OCI-LY3 (cell line): Measurements from ENCODE around the gene IPO9.
"Not testable (repeated sequence)": the region's sequence is repeated elsewhere in the genome, so short reads cannot be mapped to it uniquely, and the experiment has no call there.

ENCODE experiments used
- H2AFZ ChIP-seq: fragments of 200-600, 300-600 bp; shearing (Covaris generic); 2 replicates; pipeline ENCODE4 v1.6.0; 2014; ENCODE audit warnings: antibody characterized with exemption, low read depth, low read length
- H3K27ac ChIP-seq: fragments of 200-600, 300-600 bp; sonication (generic); 2 replicates; pipeline ENCODE4 v1.5.1; 2014; ENCODE audit warnings: mild to moderate bottlenecking, low read length, moderate library complexity, mixed read lengths
- H3K27me3 ChIP-seq: fragments of 200-600, 300-600 bp; sonication (generic); 2 replicates; pipeline ENCODE4 v1.6.1; 2014; ENCODE audit warnings: low read depth, low read length, mixed read lengths
- H3K36me3 ChIP-seq: fragments of 200-600, 300-600 bp; sonication (generic); replicated peaks from 2 replicates; pipeline ENCODE3; 2014; ENCODE audit warnings: low read depth, low read length, mixed read lengths
- H3K4me1 ChIP-seq: fragments of 300-600, 200-600 bp; sonication (generic); 2 replicates; pipeline ENCODE4 v1.6.1; 2014; ENCODE audit warnings: low read length, mixed read lengths
- H3K4me2 ChIP-seq: fragments of 200-600, 300-600 bp; sonication (generic); 2 replicates; pipeline ENCODE4 v1.6.1; 2014; ENCODE audit warnings: low read length, mixed read lengths
- H3K4me3 ChIP-seq: fragments of 300-600, 200-600 bp; sonication (generic); 2 replicates; pipeline ENCODE4 v1.5.1; 2014; ENCODE audit warnings: antibody characterized with exemption, mild to moderate bottlenecking, low read length, moderate library complexity
- H3K79me2 ChIP-seq: fragments of 300-600, 200-600 bp; shearing (Covaris generic); 2 replicates; pipeline ENCODE4 v1.6.1; 2014; ENCODE audit warnings: mild to moderate bottlenecking, low read length, mixed read lengths
- H3K9ac ChIP-seq: fragments of 300-600, 200-600 bp; shearing (Covaris generic); 2 replicates; pipeline ENCODE4 v1.6.0; 2014; ENCODE audit warnings: mild to moderate bottlenecking, low read length, moderate library complexity
- H3K9me3 ChIP-seq: fragments of 200-600, 300-600 bp; shearing (Covaris generic); 2 replicates; pipeline ENCODE4 v1.6.1; 2014; ENCODE audit warnings: low read length, mixed read lengths; ENCODE audit not compliant: insufficient read depth
- H4K20me1 ChIP-seq: fragments of 200-600, 300-600 bp; sonication (generic); 2 replicates; pipeline ENCODE4 v1.6.1; 2016; ENCODE audit warnings: low read length, mixed read lengths; ENCODE audit not compliant: insufficient read depth
- EZH2phosphoT487 ChIP-seq: fragments of 200-600 bp; shearing (Covaris generic); IDR thresholded peaks from 2 replicates; pipeline ENCODE4 v1.6.1; 2018; ENCODE audit warnings: antibody characterized with exemption, mixed run types, low read depth
- TF ChIP-seq, protein P1 (sequence below): fragments of 200-600, 300-600 bp; sonication (generic); IDR thresholded peaks from 2 replicates; pipeline ENCODE4 v1.5.1; 2014; ENCODE audit warnings: antibody characterized with exemption, low read length, low read depth

The IPO9 gene

DNA sequence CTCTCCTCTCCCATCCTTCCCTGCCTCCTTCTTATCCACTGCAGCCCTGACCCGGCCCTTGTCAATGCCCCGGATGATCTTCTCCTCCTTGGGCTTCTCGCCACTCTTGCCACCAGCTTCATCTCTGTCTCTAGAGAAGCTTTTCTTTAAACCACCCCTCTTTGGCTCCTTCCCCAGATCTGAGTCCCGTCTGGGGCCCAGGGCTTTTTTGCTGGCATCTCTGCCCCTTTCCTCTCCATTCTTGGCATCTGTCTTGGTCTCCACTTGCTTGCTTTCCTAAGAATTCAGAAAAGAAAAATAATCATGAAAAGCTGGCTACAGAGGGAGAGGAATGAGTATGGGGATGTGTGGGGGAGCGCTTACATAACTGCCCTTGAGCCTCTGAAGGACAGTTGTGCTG lies 71.5 kb downstream of the IPO9 start:
- H4K20me1 ChIP-seq, result no peaks in the 10 kb centered on the region
- no peaks in the 10 kb centered on the region for H3K36me3 ChIP-seq
- H3K4me2 ChIP-seq, result no peak overlapping the region
- H3K4me3 ChIP-seq, result no peak overlapping the region
- TF ChIP-seq, protein P1, sequence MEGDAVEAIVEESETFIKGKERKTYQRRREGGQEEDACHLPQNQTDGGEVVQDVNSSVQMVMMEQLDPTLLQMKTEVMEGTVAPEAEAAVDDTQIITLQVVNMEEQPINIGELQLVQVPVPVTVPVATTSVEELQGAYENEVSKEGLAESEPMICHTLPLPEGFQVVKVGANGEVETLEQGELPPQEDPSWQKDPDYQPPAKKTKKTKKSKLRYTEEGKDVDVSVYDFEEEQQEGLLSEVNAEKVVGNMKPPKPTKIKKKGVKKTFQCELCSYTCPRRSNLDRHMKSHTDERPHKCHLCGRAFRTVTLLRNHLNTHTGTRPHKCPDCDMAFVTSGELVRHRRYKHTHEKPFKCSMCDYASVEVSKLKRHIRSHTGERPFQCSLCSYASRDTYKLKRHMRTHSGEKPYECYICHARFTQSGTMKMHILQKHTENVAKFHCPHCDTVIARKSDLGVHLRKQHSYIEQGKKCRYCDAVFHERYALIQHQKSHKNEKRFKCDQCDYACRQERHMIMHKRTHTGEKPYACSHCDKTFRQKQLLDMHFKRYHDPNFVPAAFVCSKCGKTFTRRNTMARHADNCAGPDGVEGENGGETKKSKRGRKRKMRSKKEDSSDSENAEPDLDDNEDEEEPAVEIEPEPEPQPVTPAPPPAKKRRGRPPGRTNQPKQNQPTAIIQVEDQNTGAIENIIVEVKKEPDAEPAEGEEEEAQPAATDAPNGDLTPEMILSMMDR, result no peak
- TF ChIP-seq EZH2phosphoT487, result no peak
- H3K4me1 ChIP-seq, result peaks cover 5% of the 10 kb centered on the region; the same call in 1 of the 2 replicates
- no peaks in the 10 kb centered on the region for H3K79me2 ChIP-seq
- no peak overlapping the region for H2AFZ ChIP-seq
- H3K27ac ChIP-seq, result no peak overlapping the region
- no peak overlapping the region for H3K9ac ChIP-seq
- no peaks in the 10 kb centered on the region for H3K27me3 ChIP-seq
- no peaks in the 10 kb centered on the region for H3K9me3 ChIP-seq

DNA sequence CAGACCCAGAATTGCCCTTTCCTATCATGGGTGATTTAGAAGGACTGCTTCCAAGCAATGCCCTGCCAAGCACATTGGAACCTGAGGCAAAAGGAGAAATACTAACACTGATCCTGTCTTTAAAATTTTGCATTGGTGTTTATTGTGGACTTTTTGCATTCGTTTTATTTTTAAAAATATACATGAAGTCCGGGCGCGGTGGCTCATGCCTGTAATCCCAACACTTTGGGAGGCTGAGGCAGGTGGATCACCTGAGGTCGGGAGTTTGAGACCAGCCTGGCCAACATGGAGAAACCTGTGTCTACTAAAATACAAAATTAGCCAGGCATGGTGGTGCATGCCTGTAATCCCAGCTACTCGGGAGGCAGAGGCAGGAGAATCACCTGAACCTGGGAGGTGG lies 72.1 kb downstream of the IPO9 start:
- not testable (repeated sequence) for H3K9ac ChIP-seq, H3K4me3 ChIP-seq, H3K27me3 ChIP-seq, H3K36me3 ChIP-seq, H3K27ac ChIP-seq, H3K4me1 ChIP-seq, H3K79me2 ChIP-seq, H3K4me2 ChIP-seq, H2AFZ ChIP-seq, H3K9me3 ChIP-seq, H4K20me1 ChIP-seq

DNA sequence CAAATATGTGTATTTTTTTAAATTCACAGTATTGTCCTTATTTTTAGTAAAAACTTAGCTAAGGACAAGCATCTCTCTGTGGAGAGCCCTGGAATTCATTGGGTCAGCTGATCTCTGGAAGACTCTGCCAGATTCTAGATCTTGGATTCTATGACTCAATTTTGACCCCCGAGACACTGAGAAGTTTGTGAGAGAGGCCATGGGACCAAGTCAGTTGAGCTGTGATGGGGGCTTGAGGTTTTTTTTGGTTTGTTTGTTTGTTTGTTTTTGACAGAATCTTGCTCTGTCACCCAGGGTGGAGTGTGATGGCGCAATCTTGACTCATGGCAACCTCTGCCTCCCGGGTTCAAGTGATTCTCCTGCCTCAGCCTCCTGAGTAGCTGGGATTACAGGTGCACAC lies 73.2 kb downstream of the IPO9 start:
- H3K27ac ChIP-seq, result no peak overlapping the region
- H3K4me1 ChIP-seq, result no peaks in the 10 kb centered on the region
- H3K36me3 ChIP-seq, result no peaks in the 10 kb centered on the region

DNA sequence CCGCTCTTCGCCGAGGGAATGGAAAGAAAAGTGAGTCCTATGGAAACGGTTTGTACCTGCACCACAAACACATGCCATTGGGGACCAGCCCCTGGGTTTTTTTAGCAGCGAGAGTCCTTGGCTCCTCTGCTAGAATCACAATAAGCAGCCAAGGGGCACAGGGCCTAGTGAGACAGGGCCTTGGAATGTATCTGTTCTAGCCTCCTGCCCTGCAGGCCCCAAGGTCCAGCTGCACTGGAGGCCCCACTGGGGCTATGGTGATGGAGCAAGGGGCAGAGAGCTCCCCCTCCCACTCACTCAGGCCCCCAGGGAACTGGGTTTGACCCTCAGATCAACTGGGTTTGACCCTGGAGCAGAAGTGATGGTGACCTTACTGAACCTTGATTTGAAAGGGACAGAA lies 74.2 kb downstream of the IPO9 start:
- TF ChIP-seq, protein P1, result no peak
- no peak for TF ChIP-seq EZH2phosphoT487
- Histone ChIP-seq H3K9me3 (no peaks in the 10 kb centered on the region), H4K20me1 (no peaks in the 10 kb centered on the region), H3K9ac (no peak overlapping the region), H3K4me1 (no peaks in the 10 kb centered on the region), H3K79me2 (no peaks in the 10 kb centered on the region), H3K4me2 (no peak overlapping the region), H3K27me3 (no peaks in the 10 kb centered on the region), H3K4me3 (no peak overlapping the region), H2AFZ (no peak overlapping the region), H3K27ac (no peak overlapping the region), H3K36me3 (no peaks in the 10 kb centered on the region)

More for the DNA sequence above, 73.2 kb downstream of the IPO9 start:
- no peak overlapping the region for H3K9ac ChIP-seq
- H3K79me2 ChIP-seq, result no peaks in the 10 kb centered on the region
- H3K9me3 ChIP-seq, result no peaks in the 10 kb centered on the region
- no peaks in the 10 kb centered on the region for H4K20me1 ChIP-seq
- H3K4me2 ChIP-seq, result no peak overlapping the region
- no peaks in the 10 kb centered on the region for H3K27me3 ChIP-seq
- no peak overlapping the region for H2AFZ ChIP-seq
- TF ChIP-seq, protein P1, result no peak
- no peak for TF ChIP-seq EZH2phosphoT487
- H3K4me3 ChIP-seq, result no peak overlapping the region

DNA sequence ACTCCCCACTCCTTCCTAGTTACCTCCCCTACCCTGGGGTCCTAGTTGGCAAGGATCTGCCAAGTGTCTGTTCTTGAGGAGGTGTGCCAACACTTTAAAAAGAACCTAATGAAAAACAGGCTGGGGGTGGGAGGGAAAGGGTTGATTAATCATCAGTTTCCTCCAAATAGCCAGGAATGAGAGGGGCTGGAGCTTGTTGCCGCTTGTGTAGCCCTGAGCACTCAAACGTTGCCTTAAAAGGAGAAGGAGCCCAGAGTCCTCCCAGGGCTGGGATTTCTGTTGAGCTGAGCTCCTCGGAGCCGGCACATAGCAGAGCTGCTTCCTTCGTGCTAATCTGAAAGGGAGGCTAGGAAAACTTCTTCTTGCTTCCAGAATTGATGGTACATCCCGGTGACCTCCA lies 75.6 kb downstream of the IPO9 start:
- TF ChIP-seq, protein P1, result no peak
- TF ChIP-seq EZH2phosphoT487, result no peak
- Histone ChIP-seq H3K9me3 (no peaks in the 10 kb centered on the region), H3K27ac (no peak overlapping the region), H4K20me1 (no peaks in the 10 kb centered on the region), H3K27me3 (0 out of 2 replicates have a peak, but pooled peaks cover 6% of the 10 kb centered on the region), H3K4me1 (no peaks in the 10 kb centered on the region), H3K9ac (no peak overlapping the region), H3K79me2 (no peaks in the 10 kb centered on the region), H3K4me3 (no peak overlapping the region), H3K4me2 (no peak overlapping the region), H2AFZ (no peak overlapping the region), H3K36me3 (no peaks in the 10 kb centered on the region)
